GM12878 (cell line): Measurements from ENCODE around the gene TDRD12. TPM values are rescaled to one million over a fixed set of nuclear protein-coding genes. Genes with fewer than 3 reads are reported as not detected.

ENCODE experiments used
- ATAC-seq: fragments of 200-7000 bp; cut with Tn5 transposase; 3 replicates; pipeline ENCODE4 v1.9.1; 2020; ENCODE audit warnings: mild to moderate bottlenecking, moderate library complexity
- BruUV-seq: library from RNA; stranded (reverse); fragments of 400-500 nt; replicated peaks from 2 replicates; lab custom pipeline; 2021; lab: Mats Ljungman, UMichigan
- CTCF ChIA-PET: fragments of 300-600 bp; sonication (Branson Sonifier 250); formaldehyde crosslinking; extraction: SDS; loops from one replicate; lab custom pipeline; 2021; ENCODE audit warnings: inconsistent platforms; lab: Yijun Ruan, JAX
- POLR2A ChIA-PET: fragments of 350-600 bp; formaldehyde crosslinking; extraction: SDS; loops from one replicate; lab custom pipeline; 2021; ENCODE audit warnings: inconsistent platforms; lab: Charles Lee
- RAD21 ChIA-PET: fragments of 300-600 bp; sonication (Branson Sonifier 250); formaldehyde crosslinking; loops from one replicate; lab custom pipeline; 2023; ENCODE audit warnings: antibody characterized with exemption; ENCODE audit not compliant: unreplicated experiment; lab: Charles Lee
- SMC1A ChIA-PET: fragments of 300-600 bp; sonication (Branson Sonifier 250); formaldehyde crosslinking; loops from one replicate; lab custom pipeline; 2023; ENCODE audit not compliant: unreplicated experiment, uncharacterized antibody; lab: Charles Lee
- DNase-seq: peaks from one replicate; pipeline ENCODE4 v3.0.0-alpha.2; 2011; ENCODE audit warnings: low read depth, low spot score
- FAIRE-seq: peaks from 3 replicates; lab custom pipeline; 2011; peaks lifted over from hg19 to GRCh38; lab: Jason Lieb, UNC
- H2AFZ ChIP-seq: 2 replicates; pipeline ENCODE4 v1.6.0; 2011; ENCODE audit warnings: low read depth, low read length, control low read depth; ENCODE audit not compliant: control insufficient read depth
- H3K27ac ChIP-seq: 2 replicates; pipeline ENCODE4 v1.5.1; 2011; ENCODE audit warnings: control low read depth; ENCODE audit not compliant: control insufficient read depth, insufficient read depth
- H3K27me3 ChIP-seq, 2 experiments: replicated peaks in 1 of 2; 2 replicates each; pipeline versions ENCODE4 v1.6.0 to v1.6.1; 2011; ENCODE audit warnings: low read length in 1 of 2; ENCODE audit not compliant: control insufficient read depth in 2 of 2, insufficient read depth in 2 of 2
- H3K36me3 ChIP-seq, 2 experiments: 2 replicates each; pipeline ENCODE4 v1.5.1; 2011; ENCODE audit warnings: low read length in 1 of 2; ENCODE audit not compliant: control insufficient read depth in 2 of 2, insufficient read depth in 2 of 2
- H3K4me1 ChIP-seq: 2 replicates; pipeline ENCODE4 v1.6.1; 2011; ENCODE audit warnings: mild to moderate bottlenecking, low read length, moderate library complexity, mixed read lengths; ENCODE audit not compliant: control insufficient read depth, insufficient read depth
- H3K4me2 ChIP-seq: 2 replicates; pipeline ENCODE4 v1.6.0; 2011; ENCODE audit warnings: control low read depth; ENCODE audit not compliant: control insufficient read depth, insufficient read depth
- H3K4me3 ChIP-seq: fragments of 200-600 bp; sonication (generic); 2 replicates; pipeline ENCODE4 v1.5.1; 2016
- H3K79me2 ChIP-seq: 2 replicates; pipeline ENCODE4 v1.6.0; 2011; ENCODE audit warnings: low read length; ENCODE audit not compliant: control insufficient read depth, insufficient read depth
- H3K9ac ChIP-seq: 2 replicates; pipeline ENCODE4 v1.8.0; 2011; ENCODE audit warnings: low read length, control low read depth, mixed read lengths; ENCODE audit not compliant: control insufficient read depth, insufficient read depth
- H3K9me3 ChIP-seq: replicated peaks from 3 replicates; pipeline ENCODE4 v1.5.1; 2011; ENCODE audit warnings: mild to moderate bottlenecking, low read length; ENCODE audit not compliant: control insufficient read depth, insufficient read depth
- H4K20me1 ChIP-seq: 2 replicates; pipeline ENCODE4 v1.6.0; 2011; ENCODE audit not compliant: control insufficient read depth, insufficient read depth
- BCLAF1 ChIP-seq: fragments of 450-650 bp; IDR thresholded peaks from 2 replicates; pipeline ENCODE4 v1.6.1; 2017; ENCODE audit warnings: antibody characterized with exemption, mild to moderate bottlenecking, moderate library complexity
- ELK1 ChIP-seq: IDR thresholded peaks from 2 replicates; pipeline ENCODE4 v1.6.1; 2012; ENCODE audit warnings: low read depth, low read length, improper control_type of control experiment
- HDGF ChIP-seq: fragments of 450-650 bp; IDR thresholded peaks from 2 replicates; pipeline ENCODE4 v1.6.1; 2016; ENCODE audit warnings: antibody characterized with exemption
- MYC ChIP-seq: IDR thresholded peaks from 2 replicates; pipeline ENCODE4 v1.6.1; 2011; ENCODE audit warnings: mild to moderate bottlenecking, low read length, moderate library complexity, inconsistent platforms; ENCODE audit not compliant: insufficient read depth, insufficient replicate concordance, insufficient read length, severe bottlenecking
- POLR2A ChIP-seq: IDR thresholded peaks from 2 replicates; pipeline ENCODE4 v1.6.1; 2011; ENCODE audit warnings: low read depth, mild to moderate bottlenecking, low read length
- SMC3 ChIP-seq: IDR thresholded peaks from 2 replicates; pipeline ENCODE4 v1.6.1; 2011; ENCODE audit warnings: low read length, improper control_type of control experiment, borderline replicate concordance
- SPI1 ChIP-seq: IDR thresholded peaks from 2 replicates; pipeline ENCODE4 v1.6.1; 2011; ENCODE audit warnings: low read depth, mild to moderate bottlenecking, low read length, moderate library complexity, borderline replicate concordance; ENCODE audit not compliant: insufficient read depth
- ZNF274 ChIP-seq: IDR thresholded peaks from one replicate; pipeline ENCODE4 v1.8.0; 2011; ENCODE audit not compliant: insufficient read length, insufficient read depth
- ZNF622 ChIP-seq: fragments of 450-650 bp; IDR thresholded peaks from 2 replicates; pipeline ENCODE4 v1.6.1; 2017; ENCODE audit warnings: mild to moderate bottlenecking, inconsistent platforms
- WGBS: methylation state at CpG from one replicate; pipeline ENCODE4 v1.1.6; 2016; ENCODE audit warnings: low lambda C conversion rate; ENCODE audit not compliant: insufficient replicate concordance, insufficient coverage; ENCODE audit errors: missing lambda C conversion rate; 5-methylcytosine and 5-hydroxymethylcytosine counted together
- in situ Hi-C: fragments of 300-500 bp; cut with MboI; formaldehyde crosslinking; loops from 9 replicates; pipeline ENCODE4 v1.14.3; 2018; ENCODE audit warnings: mixed read lengths
- intact Hi-C: fragments of 100-400 bp; cut with micrococcal nuclease; formaldehyde crosslinking; loops from one replicate; pipeline ENCODE4 v1.14.2; 2022; ENCODE audit not compliant: unreplicated experiment
- polyA plus RNA-seq, 11 experiments: library from polyadenylated mRNA; depleted of rRNA in 4 of 11; unstranded in 6 of 11; stranded (reverse) in 5 of 11; fragments of >200 nt; fragmentation: Nextera tagmentation in 4 of 11; fragmentation: Illumina TruSeq in 1 of 11; extraction: Ambion mirVana in 4 of 11; extraction: Trizol in 1 of 11; gene quantifications; 1 replicate in 1 of 11; 2 replicates in 10 of 11; pipeline versions ENCODE4 v1.2.1 to v1.2.3, GENCODE V29; 2011 to 2016; ENCODE audit warnings: inconsistent platforms in 2 of 11, missing spikeins in 2 of 11, low read depth in 1 of 11
- total RNA-seq, 4 experiments: library from RNA; depleted of rRNA in 3 of 4; stranded (reverse); fragments of >200 nt in 3 of 4; fragmentation: Illumina TruSeq in 1 of 4; extraction: Trizol in 1 of 4; gene quantifications; 2 replicates each; pipeline versions ENCODE4 v1.2.1 to v1.2.3, GENCODE V29; 2013 to 2021

The TDRD12 gene
- total and polyA plus RNA-seq, 10 of the 15 experiments (the other 5 are each of a cell fraction or from before 2014, with no cell fraction given): 0.08 to 0.15 TPM; not detected in 8

- in situ Hi-C loops: no loop called here
- H3K4me1 ChIP-seq: peaks cover 6% of the 10 kb centered on the region
These were observed 90.9 kb downstream of the TDRD12 start for GRCh38 chr19:32810452-32810851.

More at GRCh38 chr19:32810452-32810851, 90.9 kb downstream of the TDRD12 start:
- Histone ChIP-seq H3K27me3 (no peaks in the 10 kb centered on the region), H3K79me2 (no peaks in the 10 kb centered on the region), H3K4me3 (no peak overlapping the region), H3K9me3 (no peaks in the 10 kb centered on the region), H2AFZ (no peak overlapping the region), H4K20me1 (no peaks in the 10 kb centered on the region), H3K36me3 (no peaks in the 10 kb centered on the region), H3K9ac (no peak overlapping the region)
- WGBS: 37% methylated on average over 9 of the region's 9 CpGs
- intact Hi-C loops: no loop called here
- POLR2A ChIA-PET: interaction anchor here (0.9 kb wide), 1 partner anchor 9 kb away, joined by 3 read pairs; no protein-coding TSS in a partner anchor
- FAIRE-seq: no peak
- BruUV-seq: no TSS peak
- TF ChIP-seq POLR2A (no peak), SMC3 (no peak), BCLAF1 (no peak), ZNF622 (no peak), MYC (no peak), SPI1 (no peak), ZNF274 (no peak), HDGF (no peak), ELK1 (no peak)
- TF ChIP-seq, all 136 proteins: peak for 0
- no peak overlapping the region for H3K4me2 ChIP-seq
- ChIA-PET RAD21 (no interaction called here), CTCF (no interaction called here), SMC1A (no interaction called here)
- DNase-seq (no peak), ATAC-seq (no peak)
- no peak overlapping the region for H3K27ac ChIP-seq
